ENCODE results near the gene ADORA2B.
A peak's percentile ranks its signal among the peaks of the same experiment; 100 is the strongest.

ADORA2B gene

DNA sequence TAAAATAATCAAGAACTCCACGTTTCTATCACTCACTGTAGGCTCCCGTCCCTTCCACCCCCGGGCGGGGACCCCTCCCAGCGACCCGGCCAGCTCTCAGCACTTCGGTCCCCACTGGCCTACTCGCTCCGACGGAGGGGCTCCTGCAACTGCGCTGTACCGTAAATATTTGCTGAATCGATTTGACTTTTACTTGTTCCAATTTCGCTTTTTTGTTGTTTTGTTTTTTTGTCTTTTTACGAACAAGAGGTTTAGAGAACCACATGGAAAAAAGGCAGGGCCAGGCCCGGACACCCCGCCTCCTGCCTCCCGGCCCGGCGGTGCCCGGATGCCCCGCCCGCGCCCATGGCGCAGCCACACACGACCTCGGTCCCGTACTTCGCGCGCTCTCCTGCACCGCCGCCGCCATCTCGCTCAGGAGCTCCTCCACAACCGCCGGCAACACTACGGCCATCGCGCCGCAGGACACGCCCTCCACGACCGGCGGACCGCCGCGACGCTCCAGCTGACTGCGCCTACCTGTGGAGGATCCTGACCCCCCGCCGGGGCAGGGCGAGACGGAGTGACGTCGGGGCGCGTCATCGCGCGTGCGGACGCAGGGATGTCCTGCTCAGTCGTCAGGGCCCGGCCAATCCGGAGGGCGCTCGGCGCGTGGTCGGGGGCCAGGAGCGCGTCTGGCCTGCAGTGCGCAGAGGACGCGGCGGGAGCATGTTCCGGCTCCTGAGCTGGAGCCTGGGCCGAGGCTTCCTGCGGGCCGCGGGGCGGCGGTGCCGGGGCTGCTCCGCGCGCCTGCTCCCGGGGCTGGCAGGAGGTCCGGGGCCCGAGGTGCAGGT, 54.4 kb downstream of the ADORA2B start, which contains the start of the genes TTC19 and ZSWIM7:
TTC19 (plus strand) TSS at position 684 of the 833 bp plus-strand sequence; CDS start at position 709, 25 bp downstream.
ZSWIM7 (minus strand) TSS at position 564 of the 833 bp plus-strand sequence; CDS start at position 454, 110 bp downstream.
- TF ChIP-seq, protein P1, sequence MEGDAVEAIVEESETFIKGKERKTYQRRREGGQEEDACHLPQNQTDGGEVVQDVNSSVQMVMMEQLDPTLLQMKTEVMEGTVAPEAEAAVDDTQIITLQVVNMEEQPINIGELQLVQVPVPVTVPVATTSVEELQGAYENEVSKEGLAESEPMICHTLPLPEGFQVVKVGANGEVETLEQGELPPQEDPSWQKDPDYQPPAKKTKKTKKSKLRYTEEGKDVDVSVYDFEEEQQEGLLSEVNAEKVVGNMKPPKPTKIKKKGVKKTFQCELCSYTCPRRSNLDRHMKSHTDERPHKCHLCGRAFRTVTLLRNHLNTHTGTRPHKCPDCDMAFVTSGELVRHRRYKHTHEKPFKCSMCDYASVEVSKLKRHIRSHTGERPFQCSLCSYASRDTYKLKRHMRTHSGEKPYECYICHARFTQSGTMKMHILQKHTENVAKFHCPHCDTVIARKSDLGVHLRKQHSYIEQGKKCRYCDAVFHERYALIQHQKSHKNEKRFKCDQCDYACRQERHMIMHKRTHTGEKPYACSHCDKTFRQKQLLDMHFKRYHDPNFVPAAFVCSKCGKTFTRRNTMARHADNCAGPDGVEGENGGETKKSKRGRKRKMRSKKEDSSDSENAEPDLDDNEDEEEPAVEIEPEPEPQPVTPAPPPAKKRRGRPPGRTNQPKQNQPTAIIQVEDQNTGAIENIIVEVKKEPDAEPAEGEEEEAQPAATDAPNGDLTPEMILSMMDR (IDR thresholded peaks at IDR 0.05; ENCODE audit: low read depth, low read length, poor library complexity, severe bottlenecking): no peak
- TF ChIP-seq EZH2phosphoT487 (IDR thresholded peaks at IDR 0.05; ENCODE audit: borderline replicate concordance, low read length): no peak
- peaks cover 16% of the 10 kb centered on the region; the same call in 1 of the 2 replicates for H4K20me1 ChIP-seq (ENCODE audit: control insufficient read depth, insufficient read depth, low read depth, low read length)
- peak within 1 kb of the TSS; percentile 62 for H3K4me2 ChIP-seq (ENCODE audit: low read length)
- H3K9me3 ChIP-seq (ENCODE audit: control insufficient read depth, insufficient read depth, low read length): no peaks in the 10 kb centered on the region
- peak within 1 kb of the TSS; percentile 96 for H3K4me3 ChIP-seq (ENCODE audit: low read length)
- H3K4me1 ChIP-seq (ENCODE audit: control insufficient read depth, low read length): peaks cover 21% of the 10 kb centered on the region
- no peaks in the 10 kb centered on the region for H3K9me2 ChIP-seq (replicated peaks; ENCODE audit: control insufficient read depth, low read length)
- no peaks in the 10 kb centered on the region for H3K27me3 ChIP-seq (ENCODE audit: control insufficient read depth, low read length)
- peaks cover 10% of the 10 kb centered on the region for H3F3A ChIP-seq (ENCODE audit: control insufficient read depth, insufficient read depth)
- H3K36me3 ChIP-seq (ENCODE audit: control insufficient read depth, low read length): peaks cover 44% of the 10 kb centered on the region
- H3K27ac ChIP-seq (ENCODE audit: low read depth, low read length): peak within 1 kb of the TSS; percentile 78
- H3K79me2 ChIP-seq (ENCODE audit: control insufficient read depth, low read length): peaks cover 57% of the 10 kb centered on the region

DNA sequence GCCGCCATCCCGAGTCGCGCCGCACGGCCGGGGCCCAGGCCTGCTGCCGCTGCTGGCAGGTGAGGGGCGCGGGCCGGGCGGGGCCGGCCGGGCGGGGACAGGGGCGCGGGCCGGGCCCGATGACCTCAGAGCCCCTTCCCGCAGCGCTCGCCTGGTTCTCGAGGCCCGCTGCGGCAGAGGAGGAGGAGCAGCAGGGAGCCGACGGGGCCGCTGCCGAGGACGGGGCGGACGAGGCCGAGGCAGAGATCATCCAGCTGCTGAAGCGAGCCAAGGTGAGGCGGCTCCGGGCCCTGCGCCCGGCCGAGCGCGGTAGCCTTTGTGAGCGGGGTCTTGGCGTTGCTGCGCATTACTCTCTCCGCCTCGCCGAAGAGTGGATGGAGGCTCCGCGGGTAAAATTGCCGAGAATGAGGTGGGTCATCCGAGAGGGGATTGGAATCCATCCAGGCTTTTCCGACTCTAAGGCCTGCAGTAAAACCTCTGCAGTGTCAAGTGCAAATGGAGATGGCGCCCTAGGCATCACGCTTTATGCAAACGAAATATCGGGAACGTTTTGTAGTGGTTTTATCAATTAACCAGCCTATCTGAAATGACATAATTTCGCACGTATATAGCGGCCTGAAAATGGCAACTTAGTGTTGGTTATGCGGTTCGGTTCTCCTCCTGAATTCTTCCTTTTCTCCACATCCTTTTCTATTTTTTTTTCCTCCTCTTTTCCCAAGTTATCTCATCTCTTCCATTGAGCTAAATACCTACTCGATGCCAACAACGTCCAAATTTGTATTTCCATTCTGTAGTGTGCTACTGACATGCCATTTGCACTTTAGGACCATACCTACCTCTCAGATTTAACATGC, 55.3 kb downstream of the ADORA2B start:
- peak overlapping the region; percentile 78 for H3K27ac ChIP-seq (ENCODE audit: low read depth, low read length)
- peaks cover 21% of the 10 kb centered on the region for H3K4me1 ChIP-seq (ENCODE audit: control insufficient read depth, low read length)
- peak overlapping the region; percentile 96 for H3K4me3 ChIP-seq (ENCODE audit: low read length)
- peaks cover 10% of the 10 kb centered on the region for H3F3A ChIP-seq (ENCODE audit: control insufficient read depth, insufficient read depth)
- H3K79me2 ChIP-seq (ENCODE audit: control insufficient read depth, low read length): peaks cover 57% of the 10 kb centered on the region
- TF ChIP-seq, protein P1 (IDR thresholded peaks at IDR 0.05; ENCODE audit: low read depth, low read length, poor library complexity, severe bottlenecking): peak; percentile 18
- TF ChIP-seq EZH2phosphoT487 (IDR thresholded peaks at IDR 0.05; ENCODE audit: borderline replicate concordance, low read length): no peak
- H3K4me2 ChIP-seq (ENCODE audit: low read length): peak overlapping the region; percentile 62
- H4K20me1 ChIP-seq (ENCODE audit: control insufficient read depth, insufficient read depth, low read depth, low read length): peaks cover 19% of the 10 kb centered on the region
- H3K36me3 ChIP-seq (ENCODE audit: control insufficient read depth, low read length): peaks cover 53% of the 10 kb centered on the region
- no peaks in the 10 kb centered on the region for H3K27me3 ChIP-seq (ENCODE audit: control insufficient read depth, low read length)
- no peaks in the 10 kb centered on the region for H3K9me3 ChIP-seq (ENCODE audit: control insufficient read depth, insufficient read depth, low read length)
- no peaks in the 10 kb centered on the region for H3K9me2 ChIP-seq (replicated peaks; ENCODE audit: control insufficient read depth, low read length)

DNA sequence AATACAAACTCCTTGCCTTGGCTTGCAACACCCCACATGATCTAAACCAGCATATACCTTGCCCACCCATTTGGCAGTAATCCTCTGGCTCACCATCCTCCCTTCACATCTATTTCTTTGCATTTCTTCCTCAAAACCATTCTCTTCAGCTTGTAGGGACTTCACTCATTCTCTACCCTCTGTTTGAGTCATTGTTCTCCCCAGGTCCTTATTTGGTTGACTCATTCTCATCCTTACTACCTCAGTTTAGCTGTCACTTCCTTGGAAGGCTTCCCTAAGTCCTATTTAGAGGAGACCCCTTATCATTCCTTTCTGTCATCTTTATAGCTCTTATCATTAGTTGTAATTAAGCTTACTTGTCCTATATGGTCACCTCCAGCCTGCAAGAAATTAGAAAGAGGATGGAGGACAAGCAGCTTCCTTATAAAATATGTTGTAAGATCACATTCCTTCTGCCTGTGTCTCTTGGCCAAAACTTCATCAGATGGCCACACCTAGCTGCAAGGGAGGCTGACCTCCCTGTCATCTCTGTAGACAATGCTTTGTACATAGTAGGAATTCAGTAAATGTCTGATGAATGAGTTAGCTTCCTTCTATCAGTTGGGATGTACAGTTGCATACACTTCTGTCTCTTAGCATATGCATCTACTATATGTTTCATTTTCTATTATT, 56.4 kb downstream of the ADORA2B start:
- peaks cover 19% of the 10 kb centered on the region for H4K20me1 ChIP-seq (ENCODE audit: control insufficient read depth, insufficient read depth, low read depth, low read length)
- peaks cover 21% of the 10 kb centered on the region for H3K4me1 ChIP-seq (ENCODE audit: control insufficient read depth, low read length)
- H3F3A ChIP-seq (ENCODE audit: control insufficient read depth, insufficient read depth): peaks cover 10% of the 10 kb centered on the region
- peak overlapping the region; percentile 62 for H3K4me2 ChIP-seq (ENCODE audit: low read length)
- peaks cover 64% of the 10 kb centered on the region for H3K36me3 ChIP-seq (ENCODE audit: control insufficient read depth, low read length)
- no peaks in the 10 kb centered on the region for H3K9me2 ChIP-seq (replicated peaks; ENCODE audit: control insufficient read depth, low read length)
- no peak overlapping the region for H3K27ac ChIP-seq (ENCODE audit: low read depth, low read length)
- H3K4me3 ChIP-seq (ENCODE audit: low read length): peak overlapping the region; percentile 96
- H3K9me3 ChIP-seq (ENCODE audit: control insufficient read depth, insufficient read depth, low read length): no peaks in the 10 kb centered on the region
- TF ChIP-seq, protein P1 (IDR thresholded peaks at IDR 0.05; ENCODE audit: low read depth, low read length, poor library complexity, severe bottlenecking): no peak
- no peaks in the 10 kb centered on the region for H3K27me3 ChIP-seq (ENCODE audit: control insufficient read depth, low read length)
- peaks cover 54% of the 10 kb centered on the region for H3K79me2 ChIP-seq (ENCODE audit: control insufficient read depth, low read length)
